Naive thymus-derived CD4-positive, alpha-beta T cell (primary cell): ENCODE measurements around the gene JAKMIP1. TPM values are rescaled to one million over a fixed set of nuclear protein-coding genes. Genes with fewer than 3 reads are reported as not detected.

ENCODE experiments used
- ATAC-seq: fragments of 150-1000 bp; cut with Tn5 transposase; 2 replicates; pipeline ENCODE4 v1.10.0; 2021; ENCODE audit warnings: mild to moderate bottlenecking, moderate library complexity
- CTCF ChIA-PET: fragments of 350-600 bp; sonication (Branson Sonifier 250); formaldehyde crosslinking; loops from one replicate; lab custom pipeline; 2021; ENCODE audit warnings: antibody characterized with exemption; lab: Charles Lee
- POLR2A ChIA-PET: fragments of 350-600 bp; sonication (Branson Sonifier 250); formaldehyde crosslinking; loops from one replicate; lab custom pipeline; 2021; ENCODE audit warnings: antibody characterized with exemption, inconsistent platforms; lab: Charles Lee
- DNase-seq, 9 donors: peaks; one replicate each; pipeline versions ENCODE4 v3.0.0 to v3.0.0-alpha.2; 2020 to 2022; ENCODE audit warnings: mixed read lengths in 1 of 9
- H3K27ac ChIP-seq: one replicate; pipeline ENCODE4 v1.7.0; 2013; ENCODE audit warnings: mild to moderate bottlenecking, low read depth, low read length, moderate library complexity
- H3K27me3 ChIP-seq, 2 donors: one replicate each; pipeline ENCODE4 v1.7.0; 2013; ENCODE audit warnings: low read length in 2 of 2, mild to moderate bottlenecking in 2 of 2, moderate library complexity in 2 of 2; ENCODE audit not compliant: control insufficient read depth in 2 of 2, insufficient read depth in 2 of 2
- H3K36me3 ChIP-seq, 3 experiments: 1 replicate in 2 of 3; 2 replicates in 1 of 3; pipeline ENCODE4 v1.7.0; 2013; ENCODE audit warnings: low read length in 3 of 3, mild to moderate bottlenecking in 3 of 3, moderate library complexity in 1 of 3; ENCODE audit not compliant: insufficient read depth in 3 of 3, control insufficient read depth in 2 of 3
- H3K4me1 ChIP-seq, 2 donors: one replicate each; pipeline ENCODE4 v1.7.0; 2013; ENCODE audit warnings: low read length in 2 of 2, mild to moderate bottlenecking in 2 of 2, moderate library complexity in 1 of 2; ENCODE audit not compliant: control insufficient read depth in 2 of 2, insufficient read depth in 2 of 2
- H3K4me3 ChIP-seq: 2 replicates; pipeline ENCODE4 v1.7.0; 2013; ENCODE audit warnings: mild to moderate bottlenecking, low read length
- H3K9me3 ChIP-seq, 3 experiments: 1 replicate in 2 of 3; 2 replicates in 1 of 3; pipeline ENCODE4 v1.7.0; 2013; ENCODE audit warnings: low read length in 3 of 3; ENCODE audit not compliant: control insufficient read depth in 2 of 3
- H3K27ac Mint-ChIP-seq, 9 donors: one replicate each; pipeline ENCODE4 v1.8.0; 2020 to 2022; ENCODE audit warnings: mixed read lengths in 9 of 9, mild to moderate bottlenecking in 8 of 9, moderate library complexity in 5 of 9, inconsistent platforms in 2 of 9
- H3K27me3 Mint-ChIP-seq, 5 donors: one replicate each; pipeline ENCODE4 v1.8.0; 2021 to 2022; ENCODE audit warnings: mixed read lengths in 5 of 5, mild to moderate bottlenecking in 1 of 5
- H3K36me3 Mint-ChIP-seq, 5 donors: one replicate each; pipeline ENCODE4 v1.8.0; 2020 to 2022; ENCODE audit warnings: mixed read lengths in 5 of 5, mild to moderate bottlenecking in 3 of 5, inconsistent platforms in 1 of 5
- H3K4me1 Mint-ChIP-seq, 7 donors: one replicate each; pipeline ENCODE4 v1.8.0; 2020 to 2022; ENCODE audit warnings: mixed read lengths in 7 of 7, mild to moderate bottlenecking in 3 of 7, inconsistent platforms in 1 of 7
- H3K4me3 Mint-ChIP-seq, 10 donors: one replicate each; pipeline ENCODE4 v1.8.0; 2020 to 2022; ENCODE audit warnings: mild to moderate bottlenecking in 10 of 10, mixed read lengths in 10 of 10, moderate library complexity in 6 of 10, inconsistent platforms in 2 of 10
- H3K9me3 Mint-ChIP-seq, 11 donors: one replicate each; pipeline ENCODE4 v1.8.0; 2020 to 2022; ENCODE audit warnings: mixed read lengths in 11 of 11, mild to moderate bottlenecking in 4 of 11, inconsistent platforms in 1 of 11, moderate library complexity in 1 of 11
- intact Hi-C, 2 donors: fragments of 100-400 bp; cut with micrococcal nuclease; formaldehyde crosslinking; loops; one replicate each; pipeline ENCODE4 v1.15.1; 2023
- polyA plus RNA-seq, 2 donors: library from polyadenylated mRNA; unstranded; fragments of 300-500 nt; fragmentation: Illumina TruSeq; gene quantifications; one replicate each; pipeline ENCODE4 v1.2.3, GENCODE V29; 2021
- total RNA-seq, 6 experiments: library from RNA in 5 of 6; stranded (reverse) in 5 of 6; gene quantifications; 1 replicate in 5 of 6; 2 replicates in 1 of 6; pipeline ENCODE4 v1.2.3 and lab custom pipeline; 2021 to 2026

The JAKMIP1 gene
- total and polyA plus RNA-seq, 7 experiments from 2014 or later, result 0.21 to 15.3 (median 2.4) TPM; not detected in 3

- ATAC-seq (no peak), DNase-seq (no peak)
- peaks cover 0 to 41% (median 0%) of the 10 kb centered on the region in 7 donors for H3K4me1 Mint-ChIP-seq
- Histone ChIP-seq H3K27me3 (no peaks in the 10 kb centered on the region), H3K9me3 (no peaks in the 10 kb centered on the region), H3K4me3 (no peak overlapping the region), H3K36me3 (no peaks in the 10 kb centered on the region), H3K4me1 (peaks cover 0 to 9% of the 10 kb centered on the region in 2 donors), H3K27ac (no peak overlapping the region)
- no peak overlapping the region for H3K4me3 Mint-ChIP-seq
- intact Hi-C loops, result loop anchor here in 1 of 2 donors (2.0 kb wide), 1 partner anchor 27 kb away; no protein-coding TSS in a partner anchor
- H3K27me3 Mint-ChIP-seq, result peaks cover 0 to 20% (median 10%) of the 10 kb centered on the region in 5 donors
- ChIA-PET CTCF (no interaction called here), POLR2A (no interaction called here)
- peaks cover 0 to 1% (median 0%) of the 10 kb centered on the region in 11 donors for H3K9me3 Mint-ChIP-seq
- H3K27ac Mint-ChIP-seq, result no peak overlapping the region
- H3K36me3 Mint-ChIP-seq, result peaks cover 0 to 18% (median 0%) of the 10 kb centered on the region in 5 donors
Observed at GRCh38 chr4:6153874-6154273, 46.5 kb downstream of the JAKMIP1 start.

- Histone ChIP-seq H3K9me3 (no peaks in the 10 kb centered on the region), H3K27me3 (no peaks in the 10 kb centered on the region), H3K36me3 (no peaks in the 10 kb centered on the region), H3K4me1 (peaks cover 0 to 9% of the 10 kb centered on the region in 2 donors), H3K4me3 (no peak overlapping the region), H3K27ac (no peak overlapping the region)
- Mint-ChIP-seq H3K4me1 (peaks cover 0 to 41% (median 0%) of the 10 kb centered on the region in 7 donors), H3K36me3 (peaks cover 0 to 16% (median 0%) of the 10 kb centered on the region in 5 donors), H3K4me3 (peak overlapping the region in 2 of 10 donors; percentile 33 to 70), H3K9me3 (peaks cover 0 to 1% (median 0%) of the 10 kb centered on the region in 11 donors), H3K27me3 (peaks cover 0 to 18% (median 7%) of the 10 kb centered on the region in 5 donors), H3K27ac (peak overlapping the region in 1 of 9 donors; percentile 84)
- ChIA-PET CTCF (no interaction called here), POLR2A (no interaction called here)
- DNase-seq (no peak), ATAC-seq (no peak)
- intact Hi-C loops, result loop anchor here in 1 of 2 donors (2.0 kb wide), 1 partner anchor 28 kb away; no protein-coding TSS in a partner anchor
Observed at GRCh38 chr4:6152869-6153705, 47.3 kb downstream of the JAKMIP1 start.

- no peaks in the 10 kb centered on the region for H3K9me3 ChIP-seq
- H3K4me3 ChIP-seq, result no peak overlapping the region
- H3K4me1 ChIP-seq, result peaks cover 0 to 9% of the 10 kb centered on the region in 2 donors
- peak overlapping the region in 1 of 10 donors; percentile 7 for H3K4me3 Mint-ChIP-seq
- CTCF ChIA-PET, result no interaction called here
- POLR2A ChIA-PET, result no interaction called here
- intact Hi-C loops, result no loop called here
- H3K36me3 ChIP-seq, result no peaks in the 10 kb centered on the region
- peaks cover 0 to 43% (median 0%) of the 10 kb centered on the region in 7 donors for H3K4me1 Mint-ChIP-seq
- no peaks in the 10 kb centered on the region for H3K27me3 ChIP-seq
- H3K9me3 Mint-ChIP-seq, result peaks cover 0 to 8% (median 4%) of the 10 kb centered on the region in 11 donors
- H3K27me3 Mint-ChIP-seq, result peaks cover 0 to 12% (median 4%) of the 10 kb centered on the region in 5 donors
- DNase-seq, result no peak
- no peak overlapping the region for H3K27ac ChIP-seq
- ATAC-seq, result no peak
- no peak overlapping the region for H3K27ac Mint-ChIP-seq
- H3K36me3 Mint-ChIP-seq, result peaks cover 0 to 32% (median 0%) of the 10 kb centered on the region in 5 donors
Observed at GRCh38 chr4:6150046-6150735, 50.2 kb downstream of the JAKMIP1 start.

GRCh38 chr4:6148506-6149205 lies 51.7 kb downstream of the JAKMIP1 start:
- POLR2A ChIA-PET, result no interaction called here
- ATAC-seq, result no peak
- intact Hi-C loops, result no loop called here

GRCh38 chr4:6147441-6147840 lies 52.9 kb downstream of the JAKMIP1 start:
- no peaks in the 10 kb centered on the region for H3K4me1 ChIP-seq
- ATAC-seq (no peak), DNase-seq (no peak)
- peaks cover 1 to 14% (median 7%) of the 10 kb centered on the region in 11 donors for H3K9me3 Mint-ChIP-seq
- CTCF ChIA-PET, result no interaction called here
- H3K27me3 ChIP-seq, result no peaks in the 10 kb centered on the region
- no peak overlapping the region for H3K4me3 ChIP-seq
- H3K27ac Mint-ChIP-seq, result peak overlapping the region in 1 of 9 donors; percentile 26
- H3K36me3 Mint-ChIP-seq, result peaks cover 0 to 43% (median 0%) of the 10 kb centered on the region in 5 donors
- peaks cover 0 to 12% (median 6%) of the 10 kb centered on the region in 5 donors for H3K27me3 Mint-ChIP-seq
- H3K4me3 Mint-ChIP-seq, result no peak overlapping the region
- peaks cover 0 to 19% (median 0%) of the 10 kb centered on the region in 7 donors for H3K4me1 Mint-ChIP-seq
- H3K9me3 ChIP-seq, result no peaks in the 10 kb centered on the region
- no peak overlapping the region for H3K27ac ChIP-seq
- intact Hi-C loops, result no loop called here
- no peaks in the 10 kb centered on the region for H3K36me3 ChIP-seq
- POLR2A ChIA-PET, result no interaction called here

More at GRCh38 chr4:6148506-6149205, 51.7 kb downstream of the JAKMIP1 start:
- Histone ChIP-seq H3K4me3 (no peak overlapping the region), H3K9me3 (no peaks in the 10 kb centered on the region), H3K27ac (no peak overlapping the region), H3K27me3 (no peaks in the 10 kb centered on the region), H3K4me1 (peaks cover 0 to 9% of the 10 kb centered on the region in 2 donors), H3K36me3 (no peaks in the 10 kb centered on the region)
- Mint-ChIP-seq H3K4me1 (peaks cover 0 to 28% (median 0%) of the 10 kb centered on the region in 7 donors), H3K36me3 (peaks cover 0 to 44% (median 0%) of the 10 kb centered on the region in 5 donors), H3K27ac (no peak overlapping the region), H3K4me3 (no peak overlapping the region), H3K27me3 (peaks cover 0 to 12% (median 6%) of the 10 kb centered on the region in 5 donors), H3K9me3 (peaks cover 0 to 14% (median 7%) of the 10 kb centered on the region in 11 donors)
- DNase-seq, result no peak
- CTCF ChIA-PET, result no interaction called here

- Mint-ChIP-seq H3K9me3 (peaks cover 1 to 18% (median 7%) of the 10 kb centered on the region in 11 donors), H3K4me1 (peaks cover 0 to 3% (median 0%) of the 10 kb centered on the region in 7 donors), H3K4me3 (no peak overlapping the region), H3K27me3 (peaks cover 0 to 9% (median 0%) of the 10 kb centered on the region in 5 donors), H3K36me3 (peaks cover 0 to 32% (median 0%) of the 10 kb centered on the region in 5 donors), H3K27ac (no peak overlapping the region)
- ChIA-PET CTCF (no interaction called here), POLR2A (no interaction called here)
- Histone ChIP-seq H3K36me3 (no peaks in the 10 kb centered on the region), H3K4me1 (no peaks in the 10 kb centered on the region), H3K4me3 (no peak overlapping the region), H3K27me3 (no peaks in the 10 kb centered on the region), H3K9me3 (no peaks in the 10 kb centered on the region), H3K27ac (no peak overlapping the region)
- DNase-seq (no peak), ATAC-seq (no peak)
- intact Hi-C loops, result no loop called here
Observed at GRCh38 chr4:6143603-6144181, 56.7 kb downstream of the JAKMIP1 start.
